GM18870 (cell line): ENCODE data around the gene SON.

Experiments
- ATAC-seq: cut with Tn5 transposase; IDR thresholded peaks from one replicate; pipeline ENCODE4 v1.9.1; 2021; ENCODE audit warnings: moderate library complexity; ENCODE audit not compliant: unreplicated experiment

The SON gene

DNA sequence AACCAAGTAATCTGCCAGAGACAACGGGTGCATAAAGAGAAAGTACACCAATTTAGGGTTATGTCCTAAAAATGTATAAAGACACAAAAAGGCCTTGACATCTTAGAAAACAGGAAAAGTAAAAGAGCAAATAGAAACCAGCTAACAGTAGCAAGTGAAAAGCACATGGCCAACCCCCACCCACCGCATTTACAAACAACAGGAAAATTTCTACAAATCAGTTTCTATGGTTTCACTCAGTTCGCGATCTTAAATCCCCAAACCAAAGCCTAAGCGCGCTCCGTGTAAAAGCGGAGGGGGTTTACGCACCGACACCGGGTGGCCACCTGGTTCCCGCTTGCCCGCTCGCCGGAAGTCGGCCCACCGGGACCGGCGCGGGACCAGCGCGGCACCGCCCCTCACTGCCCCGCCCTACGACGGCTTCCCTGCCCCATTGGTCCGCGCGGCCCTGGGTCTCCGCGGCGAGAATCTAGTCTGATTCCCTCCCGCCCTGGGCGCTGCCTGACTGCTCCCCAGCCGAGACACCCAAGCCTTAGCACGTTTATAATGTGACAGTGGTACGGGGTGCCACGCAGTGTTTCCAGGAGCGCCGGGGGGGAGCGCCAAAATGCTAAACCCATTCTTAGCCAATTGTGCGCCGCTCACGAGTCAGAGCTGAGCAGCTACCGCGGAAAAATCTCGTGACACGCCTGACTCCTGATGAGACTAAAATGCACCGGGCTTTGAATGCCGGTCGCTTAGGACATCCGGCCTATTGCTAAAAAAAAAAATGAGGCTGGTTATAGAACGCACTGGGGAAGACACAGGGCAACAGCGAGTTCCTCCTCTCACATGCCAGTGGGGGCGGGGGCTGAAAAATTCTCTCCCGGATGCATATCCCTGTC, 840 bp upstream of the SON start, which contains the start of gene GART:
GART (minus strand) TSS at position 362 of the 884 bp plus-strand sequence. CDS start 2,802 bp downstream, outside the sequence.
- peak; percentile 29 for ATAC-seq

DNA sequence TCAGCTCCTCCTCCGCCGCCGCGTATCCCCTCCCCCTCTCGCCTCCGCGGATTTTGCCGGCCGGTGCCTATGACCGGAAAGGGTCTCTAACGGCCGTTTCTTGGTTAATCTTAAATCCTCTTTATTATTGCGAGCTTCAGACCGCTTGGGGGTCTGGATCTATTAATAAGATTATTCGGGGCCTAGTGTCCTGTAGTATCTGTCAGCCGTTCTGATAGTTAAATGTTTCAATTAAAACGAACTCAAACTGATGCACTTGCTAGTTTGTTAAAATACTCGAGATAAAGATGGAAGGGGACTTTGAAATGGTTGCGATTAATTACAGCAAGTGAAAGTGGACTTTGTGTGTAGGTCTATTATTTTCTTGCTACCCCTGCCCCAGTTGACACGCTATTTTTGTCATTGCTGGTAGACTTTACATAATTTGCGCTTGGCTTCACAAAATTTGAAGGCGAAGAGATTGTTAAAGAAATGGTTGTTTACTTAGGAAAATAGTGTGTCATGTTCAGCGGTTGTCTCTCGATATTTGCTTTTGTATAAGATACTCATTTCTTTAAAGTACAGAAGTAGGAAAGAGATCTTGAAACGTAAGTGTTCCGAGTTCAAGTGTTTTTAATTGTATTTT, 779 bp downstream of the SON start:
- no peak for ATAC-seq

DNA sequence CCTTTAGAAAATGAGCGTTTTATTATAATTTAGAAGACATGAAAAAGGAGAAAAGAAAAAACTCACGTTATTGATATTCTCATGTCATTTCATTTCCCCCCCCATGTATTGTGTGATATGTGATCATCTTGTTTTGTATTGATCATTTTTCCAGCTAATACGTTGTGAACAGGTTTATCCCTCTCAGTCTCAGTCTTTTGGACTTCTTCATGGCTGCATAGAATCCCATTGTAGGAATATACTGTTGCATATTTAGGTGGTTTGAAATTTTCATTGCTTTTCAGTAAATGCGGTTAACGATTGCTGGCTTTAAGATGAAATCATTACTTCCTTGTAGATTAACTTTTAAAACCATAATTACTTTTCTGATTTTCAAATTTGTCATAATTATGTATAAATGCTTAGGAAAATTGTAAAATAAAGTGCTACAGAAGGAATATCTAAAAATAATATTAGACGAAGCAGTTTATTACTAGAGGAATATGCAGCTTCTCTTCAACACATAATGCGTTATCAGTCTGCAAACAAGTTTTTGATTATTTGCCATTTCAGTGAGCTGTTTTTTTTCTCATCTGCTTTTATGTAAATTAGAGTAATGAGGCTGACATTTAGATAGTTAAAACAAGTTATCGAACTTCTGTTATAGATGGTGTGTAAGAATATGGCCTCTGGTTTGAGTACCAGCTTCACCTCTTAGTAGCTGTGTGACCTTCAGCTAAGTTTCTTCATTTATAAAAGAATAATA, 1.8 kb downstream of the SON start:
- ATAC-seq: no peak

DNA sequence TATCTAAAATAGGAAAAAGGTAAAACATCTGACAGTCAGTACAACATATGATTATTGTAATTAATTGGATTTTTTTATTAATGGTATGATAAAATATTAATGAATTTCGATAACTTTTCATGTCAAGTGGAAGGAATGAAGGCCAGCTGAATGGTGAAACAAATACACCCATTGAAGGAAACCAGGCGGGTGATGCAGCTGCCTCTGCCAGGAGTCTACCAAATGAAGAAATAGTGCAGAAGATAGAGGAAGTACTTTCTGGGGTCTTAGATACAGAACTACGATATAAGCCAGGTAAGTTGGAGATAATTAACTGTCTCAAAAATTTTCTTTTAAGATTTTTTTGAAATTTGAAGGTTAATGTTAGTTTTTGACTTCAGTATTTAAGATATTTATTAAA, 3.2 kb downstream of the SON start:
- ATAC-seq: no peak

DNA sequence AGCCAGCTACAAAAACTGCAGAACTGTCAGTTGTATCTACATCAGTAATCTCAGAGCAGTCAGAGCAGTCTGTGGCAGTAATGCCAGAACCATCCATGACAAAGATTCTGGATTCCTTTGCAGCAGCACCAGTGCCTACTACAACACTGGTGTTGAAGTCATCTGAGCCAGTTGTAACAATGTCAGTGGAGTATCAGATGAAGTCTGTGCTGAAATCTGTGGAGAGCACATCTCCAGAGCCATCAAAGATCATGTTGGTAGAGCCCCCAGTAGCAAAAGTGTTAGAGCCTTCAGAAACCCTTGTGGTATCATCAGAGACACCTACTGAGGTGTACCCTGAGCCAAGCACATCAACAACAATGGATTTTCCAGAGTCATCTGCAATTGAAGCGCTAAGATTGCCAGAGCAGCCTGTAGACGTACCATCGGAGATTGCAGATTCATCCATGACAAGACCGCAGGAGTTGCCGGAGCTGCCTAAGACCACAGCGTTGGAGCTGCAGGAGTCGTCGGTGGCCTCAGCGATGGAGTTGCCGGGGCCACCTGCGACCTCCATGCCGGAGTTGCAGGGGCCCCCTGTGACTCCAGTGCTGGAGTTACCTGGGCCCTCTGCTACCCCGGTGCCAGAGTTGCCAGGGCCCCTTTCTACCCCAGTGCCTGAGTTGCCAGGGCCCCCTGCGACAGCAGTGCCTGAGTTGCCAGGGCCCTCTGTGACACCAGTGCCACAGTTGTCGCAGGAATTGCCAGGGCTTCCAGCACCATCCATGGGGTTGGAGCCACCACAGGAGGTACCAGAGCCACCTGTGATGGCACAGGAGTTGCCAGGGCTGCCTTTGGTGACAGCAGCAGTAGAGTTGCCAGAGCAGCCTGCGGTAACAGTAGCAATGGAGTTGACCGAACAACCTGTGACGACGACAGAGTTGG, 7.3 kb downstream of the SON start:
- ATAC-seq: no peak

DNA sequence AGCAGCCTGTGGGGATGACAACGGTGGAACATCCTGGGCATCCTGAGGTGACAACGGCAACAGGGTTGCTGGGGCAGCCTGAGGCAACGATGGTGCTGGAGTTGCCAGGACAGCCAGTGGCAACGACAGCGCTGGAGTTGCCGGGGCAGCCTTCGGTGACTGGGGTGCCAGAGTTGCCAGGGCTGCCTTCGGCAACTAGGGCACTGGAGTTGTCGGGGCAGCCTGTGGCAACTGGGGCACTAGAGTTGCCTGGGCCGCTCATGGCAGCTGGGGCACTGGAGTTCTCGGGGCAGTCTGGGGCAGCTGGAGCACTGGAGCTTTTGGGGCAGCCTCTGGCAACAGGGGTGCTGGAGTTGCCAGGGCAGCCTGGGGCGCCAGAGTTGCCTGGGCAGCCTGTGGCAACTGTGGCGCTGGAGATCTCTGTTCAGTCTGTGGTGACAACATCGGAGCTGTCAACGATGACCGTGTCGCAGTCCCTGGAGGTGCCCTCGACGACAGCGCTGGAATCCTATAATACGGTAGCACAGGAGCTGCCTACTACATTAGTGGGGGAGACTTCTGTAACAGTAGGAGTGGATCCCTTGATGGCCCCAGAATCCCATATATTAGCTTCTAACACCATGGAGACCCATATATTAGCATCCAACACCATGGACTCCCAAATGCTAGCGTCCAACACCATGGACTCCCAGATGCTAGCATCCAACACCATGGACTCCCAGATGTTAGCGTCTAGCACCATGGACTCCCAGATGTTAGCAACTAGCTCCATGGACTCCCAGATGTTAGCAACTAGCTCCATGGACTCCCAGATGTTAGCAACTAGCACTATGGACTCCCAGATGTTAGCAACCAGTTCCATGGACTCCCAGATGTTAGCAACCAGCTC, 8.2 kb downstream of the SON start:
- no peak for ATAC-seq

DNA sequence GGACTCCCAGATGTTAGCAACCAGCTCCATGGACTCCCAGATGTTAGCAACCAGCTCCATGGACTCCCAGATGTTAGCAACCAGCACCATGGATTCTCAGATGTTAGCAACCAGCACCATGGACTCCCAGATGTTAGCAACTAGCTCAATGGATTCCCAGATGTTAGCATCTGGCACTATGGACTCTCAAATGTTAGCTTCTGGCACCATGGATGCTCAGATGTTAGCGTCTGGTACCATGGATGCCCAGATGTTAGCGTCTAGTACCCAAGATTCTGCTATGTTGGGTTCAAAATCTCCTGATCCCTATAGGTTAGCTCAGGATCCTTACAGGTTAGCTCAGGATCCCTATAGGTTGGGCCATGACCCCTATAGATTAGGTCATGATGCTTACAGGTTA, 8.8 kb downstream of the SON start:
- ATAC-seq: no peak

DNA sequence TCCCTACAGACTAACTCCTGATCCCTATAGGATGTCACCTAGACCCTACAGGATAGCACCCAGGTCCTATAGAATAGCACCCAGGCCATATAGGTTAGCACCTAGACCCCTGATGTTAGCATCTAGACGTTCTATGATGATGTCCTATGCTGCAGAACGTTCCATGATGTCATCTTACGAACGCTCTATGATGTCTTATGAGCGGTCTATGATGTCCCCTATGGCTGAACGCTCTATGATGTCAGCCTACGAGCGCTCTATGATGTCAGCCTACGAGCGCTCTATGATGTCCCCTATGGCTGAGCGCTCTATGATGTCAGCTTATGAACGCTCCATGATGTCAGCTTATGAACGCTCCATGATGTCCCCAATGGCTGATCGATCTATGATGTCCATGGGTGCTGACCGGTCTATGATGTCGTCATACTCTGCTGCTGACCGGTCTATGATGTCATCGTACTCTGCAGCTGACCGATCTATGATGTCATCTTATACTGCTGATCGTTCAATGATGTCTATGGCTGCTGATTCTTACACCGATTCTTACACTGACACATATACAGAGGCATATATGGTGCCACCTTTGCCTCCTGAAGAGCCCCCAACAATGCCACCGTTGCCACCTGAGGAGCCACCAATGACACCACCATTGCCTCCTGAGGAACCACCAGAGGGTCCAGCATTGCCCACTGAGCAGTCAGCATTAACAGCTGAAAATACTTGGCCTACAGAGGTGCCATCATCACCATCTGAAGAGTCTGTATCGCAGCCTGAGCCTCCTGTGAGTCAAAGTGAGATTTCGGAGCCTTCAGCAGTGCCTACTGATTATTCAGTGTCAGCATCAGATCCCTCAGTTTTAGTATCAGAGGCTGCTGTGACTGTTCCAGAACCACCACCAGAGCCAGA, 9.5 kb downstream of the SON start:
- ATAC-seq: no peak

DNA sequence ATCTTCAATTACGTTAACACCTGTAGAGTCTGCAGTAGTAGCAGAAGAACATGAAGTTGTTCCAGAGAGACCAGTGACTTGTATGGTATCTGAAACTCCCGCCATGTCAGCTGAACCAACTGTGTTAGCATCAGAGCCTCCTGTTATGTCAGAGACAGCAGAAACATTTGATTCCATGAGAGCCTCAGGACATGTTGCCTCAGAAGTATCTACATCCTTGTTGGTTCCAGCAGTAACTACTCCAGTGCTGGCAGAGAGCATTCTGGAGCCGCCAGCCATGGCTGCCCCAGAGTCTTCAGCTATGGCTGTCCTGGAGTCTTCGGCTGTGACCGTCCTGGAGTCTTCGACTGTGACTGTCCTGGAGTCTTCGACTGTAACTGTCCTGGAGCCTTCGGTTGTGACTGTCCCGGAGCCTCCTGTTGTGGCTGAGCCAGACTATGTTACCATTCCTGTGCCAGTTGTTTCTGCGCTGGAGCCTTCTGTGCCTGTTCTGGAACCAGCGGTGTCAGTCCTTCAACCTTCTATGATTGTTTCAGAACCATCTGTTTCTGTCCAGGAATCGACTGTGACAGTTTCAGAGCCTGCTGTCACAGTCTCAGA, 10.3 kb downstream of the SON start:
- no peak for ATAC-seq

DNA sequence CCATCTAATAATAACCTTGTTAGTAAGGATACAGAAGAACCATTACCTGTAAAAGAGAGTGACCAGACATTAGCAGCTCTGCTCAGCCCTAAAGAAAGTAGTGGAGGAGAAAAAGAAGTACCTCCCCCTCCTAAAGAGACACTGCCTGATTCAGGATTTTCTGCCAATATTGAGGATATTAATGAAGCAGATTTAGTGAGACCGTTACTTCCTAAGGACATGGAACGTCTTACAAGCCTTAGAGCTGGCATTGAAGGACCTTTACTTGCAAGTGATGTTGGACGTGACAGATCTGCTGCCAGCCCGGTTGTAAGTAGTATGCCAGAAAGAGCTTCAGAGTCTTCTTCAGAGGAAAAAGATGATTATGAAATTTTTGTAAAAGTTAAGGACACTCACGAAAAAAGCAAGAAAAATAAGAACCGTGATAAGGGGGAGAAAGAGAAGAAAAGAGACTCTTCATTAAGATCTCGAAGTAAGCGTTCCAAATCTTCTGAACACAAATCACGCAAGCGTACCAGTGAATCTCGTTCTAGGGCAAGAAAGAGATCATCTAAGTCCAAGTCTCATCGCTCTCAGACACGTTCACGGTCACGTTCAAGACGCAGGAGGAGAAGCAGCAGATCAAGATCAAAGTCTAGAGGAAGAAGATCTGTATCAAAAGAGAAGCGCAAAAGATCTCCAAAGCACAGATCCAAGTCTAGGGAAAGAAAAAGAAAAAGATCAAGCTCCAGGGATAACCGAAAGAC, 11.6 kb downstream of the SON start:
- ATAC-seq: no peak

DNA sequence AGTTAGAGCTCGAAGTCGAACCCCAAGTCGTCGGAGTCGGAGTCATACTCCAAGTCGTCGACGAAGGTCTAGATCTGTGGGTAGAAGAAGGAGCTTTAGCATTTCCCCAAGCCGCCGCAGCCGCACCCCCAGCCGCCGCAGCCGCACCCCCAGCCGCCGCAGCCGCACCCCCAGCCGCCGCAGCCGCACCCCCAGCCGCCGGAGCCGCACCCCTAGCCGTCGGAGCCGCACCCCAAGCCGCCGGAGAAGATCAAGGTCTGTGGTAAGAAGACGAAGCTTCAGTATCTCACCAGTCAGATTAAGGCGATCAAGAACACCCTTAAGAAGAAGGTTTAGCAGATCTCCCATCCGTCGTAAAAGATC, 12.1 kb downstream of the SON start:
- no peak for ATAC-seq

DNA sequence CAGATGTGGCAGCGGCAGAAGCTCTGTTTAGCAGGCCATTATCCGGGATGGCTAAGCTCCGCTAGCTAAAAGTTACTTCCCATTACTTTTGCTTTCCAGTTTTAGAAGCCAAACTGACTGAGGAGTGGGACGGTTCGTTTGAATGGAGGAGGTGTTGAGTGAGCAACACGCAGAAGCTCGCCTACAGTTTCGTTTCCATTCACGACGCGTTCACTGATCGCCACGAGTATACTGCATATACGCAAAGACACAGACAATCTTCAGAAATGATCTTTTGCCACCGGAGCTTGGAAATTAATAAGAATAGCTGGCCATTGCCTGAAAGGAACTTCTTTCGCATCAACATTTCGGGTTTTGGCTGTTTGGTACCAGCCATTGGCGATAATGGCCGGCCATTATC, 14.6 kb downstream of the SON start:
- ATAC-seq: no peak

DNA sequence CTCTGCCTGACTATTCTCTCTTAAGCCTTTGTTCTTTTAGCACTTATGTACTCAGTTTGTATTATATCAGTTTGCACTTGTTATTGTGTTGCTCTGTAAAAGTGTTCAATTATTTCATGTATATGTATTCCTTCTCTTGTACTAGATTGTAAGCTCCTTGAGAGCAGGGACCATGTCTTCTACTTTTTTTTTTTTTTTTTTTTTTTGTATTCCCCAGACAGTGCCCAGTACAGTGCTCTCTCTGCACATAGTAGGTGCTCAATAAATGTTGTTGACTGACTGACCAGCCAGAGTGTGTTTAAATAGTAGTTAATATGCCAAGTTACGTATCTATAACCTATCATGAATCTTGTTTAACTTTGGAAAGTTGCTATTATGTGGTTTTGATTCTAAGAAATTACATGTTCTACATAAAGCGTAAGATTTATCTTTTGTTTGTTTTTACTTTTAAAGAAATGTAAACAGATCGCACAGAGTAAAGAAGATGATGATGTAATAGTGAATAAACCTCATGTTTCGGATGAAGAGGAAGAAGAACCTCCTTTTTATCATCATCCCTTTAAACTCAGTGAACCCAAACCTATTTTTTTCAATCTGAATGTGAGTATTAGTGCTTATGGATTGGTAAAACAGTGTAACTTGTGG, 16.1 kb downstream of the SON start:
- ATAC-seq: no peak

DNA sequence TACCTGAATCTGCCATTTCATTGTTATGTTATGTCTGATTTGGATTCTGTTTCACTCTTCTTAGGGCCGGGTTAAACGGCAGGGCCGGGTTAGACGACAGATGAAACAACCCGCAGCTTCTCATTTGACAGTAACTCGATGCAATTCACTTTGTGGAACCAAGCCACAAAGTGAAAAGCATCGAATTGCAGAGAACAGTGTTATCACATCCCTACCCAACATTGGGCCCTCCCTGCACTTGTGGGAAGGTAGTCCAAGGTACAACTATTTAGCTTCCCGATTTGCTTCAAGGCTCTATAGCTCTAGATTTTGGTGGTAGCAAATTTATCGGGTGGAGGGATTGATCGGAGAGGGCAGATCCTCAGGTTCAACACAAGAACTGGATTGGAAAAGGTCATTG, 17.0 kb downstream of the SON start:
- ATAC-seq: no peak

DNA sequence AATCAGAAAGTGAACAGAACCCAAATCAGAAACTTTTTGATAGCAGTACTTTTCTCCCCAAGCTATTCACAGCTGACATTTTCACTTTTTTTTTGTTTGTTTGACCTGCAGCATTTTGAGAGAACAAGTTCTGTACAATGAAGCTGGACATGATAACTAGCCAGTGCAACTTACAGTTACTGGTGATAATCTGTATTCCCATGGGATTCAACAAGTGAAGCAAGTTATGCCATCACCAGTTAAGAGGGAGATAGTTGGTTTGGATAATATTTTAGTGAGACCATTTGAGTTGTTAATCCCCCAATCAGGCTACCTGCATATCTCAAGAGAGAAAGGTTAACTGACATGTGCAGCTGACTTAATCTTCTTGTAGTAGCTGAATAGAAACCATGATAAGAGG, 18.1 kb downstream of the SON start:
- no peak for ATAC-seq

DNA sequence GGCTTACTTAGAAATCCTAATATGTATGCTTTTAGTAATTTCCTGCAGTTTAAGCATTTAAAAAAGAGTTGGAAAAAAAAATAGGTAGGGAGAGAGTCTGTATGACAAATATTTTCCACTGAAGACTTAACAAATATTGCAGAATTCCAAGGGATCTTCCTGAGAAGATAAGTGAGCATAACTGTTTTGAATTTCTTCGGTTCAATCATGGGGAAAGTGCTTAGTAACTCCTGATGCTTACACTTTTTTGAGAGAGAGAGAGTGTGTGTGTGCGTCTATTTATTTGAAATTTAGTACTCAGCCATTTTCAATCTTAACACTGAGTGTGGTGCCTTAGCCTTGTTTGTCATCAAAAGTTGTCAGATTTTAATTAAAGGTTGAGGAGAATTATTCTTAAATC, 18.5 kb downstream of the SON start:
- ATAC-seq: no peak

DNA sequence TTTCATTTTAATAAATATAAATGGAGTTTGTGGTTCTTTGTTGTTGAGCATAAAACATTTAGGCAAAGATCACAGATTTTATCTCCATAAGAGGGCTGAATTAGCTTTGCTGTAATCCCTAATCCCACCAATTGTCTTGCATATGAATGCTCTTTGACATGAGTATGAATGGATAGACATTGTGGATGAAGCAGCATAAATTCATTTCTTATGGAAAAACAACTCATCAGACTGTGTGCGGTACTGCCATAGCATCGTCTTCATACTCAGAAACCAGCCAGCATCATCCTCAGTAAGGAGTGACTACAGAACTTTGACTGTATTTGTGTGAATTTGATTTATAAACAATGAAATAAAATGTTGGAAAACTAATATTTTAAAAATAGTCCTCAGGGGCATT, 19.6 kb downstream of the SON start:
- ATAC-seq: no peak
